ENCODE measurements around the gene MC5R.

Gene MC5R

GRCh38 chr18:13800505-13801259 lies 23.3 kb upstream of the MC5R start:
- peak; percentile 27 for DNase-seq (ENCODE audit: low read depth)
- H3K4me3 ChIP-seq (ENCODE audit: low read length) = no peak overlapping the region
- TF ChIP-seq, protein P1, sequence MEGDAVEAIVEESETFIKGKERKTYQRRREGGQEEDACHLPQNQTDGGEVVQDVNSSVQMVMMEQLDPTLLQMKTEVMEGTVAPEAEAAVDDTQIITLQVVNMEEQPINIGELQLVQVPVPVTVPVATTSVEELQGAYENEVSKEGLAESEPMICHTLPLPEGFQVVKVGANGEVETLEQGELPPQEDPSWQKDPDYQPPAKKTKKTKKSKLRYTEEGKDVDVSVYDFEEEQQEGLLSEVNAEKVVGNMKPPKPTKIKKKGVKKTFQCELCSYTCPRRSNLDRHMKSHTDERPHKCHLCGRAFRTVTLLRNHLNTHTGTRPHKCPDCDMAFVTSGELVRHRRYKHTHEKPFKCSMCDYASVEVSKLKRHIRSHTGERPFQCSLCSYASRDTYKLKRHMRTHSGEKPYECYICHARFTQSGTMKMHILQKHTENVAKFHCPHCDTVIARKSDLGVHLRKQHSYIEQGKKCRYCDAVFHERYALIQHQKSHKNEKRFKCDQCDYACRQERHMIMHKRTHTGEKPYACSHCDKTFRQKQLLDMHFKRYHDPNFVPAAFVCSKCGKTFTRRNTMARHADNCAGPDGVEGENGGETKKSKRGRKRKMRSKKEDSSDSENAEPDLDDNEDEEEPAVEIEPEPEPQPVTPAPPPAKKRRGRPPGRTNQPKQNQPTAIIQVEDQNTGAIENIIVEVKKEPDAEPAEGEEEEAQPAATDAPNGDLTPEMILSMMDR (conservative IDR thresholded peaks at IDR 0.05; ENCODE audit: low read length) = 0 out of 2 replicates have a peak, but pooled peaks have one; percentile 24

- no peak for DNase-seq (ENCODE audit: low read depth)
- TF ChIP-seq, protein P1 (conservative IDR thresholded peaks at IDR 0.05; ENCODE audit: low read length) = no peak
- H3K4me3 ChIP-seq (ENCODE audit: low read length) = no peak overlapping the region
These were observed 22.7 kb upstream of the MC5R start for GRCh38 chr18:13801260-13801601.

- DNase-seq (ENCODE audit: low read depth) = no peak
- TF ChIP-seq, protein P1 (conservative IDR thresholded peaks at IDR 0.05; ENCODE audit: low read length) = no peak
- H3K4me3 ChIP-seq (ENCODE audit: low read length) = no peak overlapping the region
These were observed 19.6 kb upstream of the MC5R start for GRCh38 chr18:13804305-13804704.

DNA sequence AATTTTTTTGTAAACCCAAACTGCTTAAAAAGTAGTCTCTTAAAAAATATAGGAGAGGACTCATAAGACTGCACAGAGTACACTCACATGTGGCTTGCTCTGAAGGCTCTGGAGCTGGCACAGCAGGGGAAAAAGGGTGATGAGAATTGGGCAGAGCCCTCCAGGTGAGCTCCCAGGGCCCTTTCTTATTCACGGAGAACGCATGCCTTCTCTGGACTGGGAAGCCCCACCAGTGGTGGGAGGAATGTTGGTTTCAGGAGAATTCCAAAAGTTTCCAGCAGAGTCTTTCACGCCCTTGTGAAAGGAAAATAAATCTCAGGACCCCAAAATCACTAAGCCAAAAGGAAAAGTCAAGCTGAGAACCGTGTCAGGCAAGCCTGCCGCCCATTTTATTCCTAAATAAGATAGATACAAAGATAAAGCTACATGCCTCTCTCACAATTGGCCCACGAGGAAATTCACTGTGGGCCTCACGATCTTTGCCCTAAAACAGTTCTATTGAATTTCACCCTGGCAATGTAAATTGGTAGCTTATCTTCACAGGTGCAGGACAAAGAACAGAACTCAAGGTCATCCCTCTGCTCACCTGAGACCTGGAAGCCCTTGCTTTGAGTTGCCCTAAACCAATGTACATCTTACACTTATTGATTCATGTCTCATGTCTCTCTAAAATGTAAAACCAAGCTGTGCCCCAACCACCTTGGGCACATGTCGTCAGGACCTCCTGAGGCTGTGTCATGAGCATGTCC lies 15.5 kb upstream of the MC5R start:
- no peak overlapping the region for H3K4me3 ChIP-seq (ENCODE audit: low read length)

GRCh38 chr18:13809043-13809430 lies 14.9 kb upstream of the MC5R start:
- TF ChIP-seq, protein P1 (conservative IDR thresholded peaks at IDR 0.05; ENCODE audit: low read length) = no peak
- DNase-seq (ENCODE audit: low read depth) = no peak
- no peak overlapping the region for H3K4me3 ChIP-seq (ENCODE audit: low read length)

More for the DNA sequence above, 15.5 kb upstream of the MC5R start:
- DNase-seq (ENCODE audit: low read depth) = no peak
- TF ChIP-seq, protein P1 (conservative IDR thresholded peaks at IDR 0.05; ENCODE audit: low read length) = no peak

DNA sequence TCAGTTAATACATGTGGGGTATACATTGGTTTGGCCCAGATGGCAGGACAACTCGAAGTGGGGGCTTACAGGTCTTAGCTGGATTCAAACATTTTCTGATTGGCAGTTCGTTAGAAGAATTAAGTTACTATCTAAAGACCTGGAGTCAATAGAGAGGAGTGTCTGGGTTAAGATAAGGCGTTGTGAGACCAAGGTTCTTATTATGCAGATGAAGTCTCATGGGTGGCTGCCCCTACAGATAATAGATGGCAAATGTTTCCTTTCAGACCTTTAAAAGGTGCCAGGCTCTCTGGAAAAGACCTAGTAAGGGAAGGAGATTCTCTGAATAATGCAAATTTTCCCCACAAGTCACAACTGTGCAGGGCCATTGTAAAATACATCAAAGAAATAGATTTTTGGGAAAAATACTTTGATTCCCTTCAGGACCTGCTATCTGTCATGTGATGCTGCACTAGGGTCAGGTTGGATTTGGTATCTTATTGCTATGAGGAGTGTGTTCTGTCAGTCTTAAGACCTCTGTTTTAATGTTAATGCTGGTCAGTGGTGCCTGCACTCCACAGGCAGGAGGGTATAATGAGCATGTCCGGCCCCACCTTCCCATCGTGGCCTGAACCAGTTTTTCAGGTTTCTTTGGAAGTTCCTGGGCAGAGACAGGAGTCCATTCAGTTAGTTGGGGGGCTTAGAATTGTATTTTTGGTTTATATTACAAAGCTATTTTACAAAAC lies 14.3 kb upstream of the MC5R start:
- no peak overlapping the region for H3K4me3 ChIP-seq (ENCODE audit: low read length)
- TF ChIP-seq, protein P1 (conservative IDR thresholded peaks at IDR 0.05; ENCODE audit: low read length) = no peak
- DNase-seq (ENCODE audit: low read depth) = no peak

Data from AG10803 (cell line).